H1 (cell line): ENCODE results near the gene NCKAP1. TPM values are rescaled to one million over a fixed set of nuclear protein-coding genes. Genes with fewer than 3 reads are reported as not detected.

Experiments
- CHD7 ChIP-seq: fragments of 300-600 bp; sonication (generic); IDR thresholded peaks from 2 replicates; pipeline ENCODE4 v1.7.1; 2012; ENCODE audit warnings: low read length, moderate library complexity, mild to moderate bottlenecking, inconsistent platforms; ENCODE audit not compliant: insufficient replicate concordance
- CTCF ChIP-seq, 3 experiments: IDR thresholded peaks; 1 replicate in 2 of 3; 2 replicates in 1 of 3; pipeline versions ENCODE4 v1.5.1 to v1.6.1; 2011; ENCODE audit warnings: low read length in 3 of 3, mild to moderate bottlenecking in 3 of 3, inconsistent platforms in 2 of 3, low read depth in 1 of 3, moderate library complexity in 1 of 3; ENCODE audit not compliant: insufficient read depth in 1 of 3; ENCODE audit errors: control extremely low read depth in 1 of 3
- SP2 ChIP-seq: IDR thresholded peaks from 2 replicates; pipeline ENCODE4 v1.6.1; 2012; ENCODE audit warnings: mild to moderate bottlenecking, low read length, inconsistent platforms
- polyA plus RNA-seq, 7 experiments: library from polyadenylated mRNA; depleted of rRNA in 3 of 7; stranded (reverse) in 5 of 7; unstranded in 2 of 7; fragments of >200 nt in 5 of 7; fragments of 200-250 nt in 2 of 7; gene quantifications; 1 replicate in 5 of 7; 2 replicates in 1 of 7; 4 replicates in 1 of 7; pipeline versions ENCODE4 v1.2.1 to v1.2.3, GENCODE V29; 2011 to 2013; ENCODE audit warnings: missing spikeins in 2 of 7, mixed read lengths in 2 of 7
- total RNA-seq: library from RNA; stranded (reverse); fragmentation: NEBNext Ultra II Directional; extraction: Animal tissue kit (Norgen Biotek cat#: 25700); gene quantifications from 2 replicates; pipeline ENCODE4 v1.2.1, GENCODE V29; 2021

The NCKAP1 gene
- total and polyA plus RNA-seq, 2 of the 8 experiments (the other 6 are each of a cell fraction or from before 2014, with no cell fraction given) = 90.8 to 173 TPM

- TF ChIP-seq CHD7 = no peak
- TF ChIP-seq SP2 = no peak
- no peak for TF ChIP-seq CTCF (IDR thresholded peaks at IDR 0.05; ENCODE audit: control extremely low read depth in 1 of 3, insufficient read depth in 1 of 3, low read depth in 1 of 3, low read length in 3 of 3)
- TF ChIP-seq, all 59 proteins: peak for 0
Observed at GRCh38 chr2:182893666-182894065, 144.6 kb downstream of the NCKAP1 start (continued).
